AG20443 (cell line): ENCODE measurements around the gene MFAP2.
A peak's percentile ranks its signal among the peaks of the same experiment; 100 is the strongest.

Source experiments
- DNase-seq: peaks from one replicate; pipeline ENCODE4 v3.0.0; 2012; ENCODE audit warnings: low spot score, mixed read lengths

MFAP2 gene

GRCh38 chr1:17007121-17007520, 26.7 kb upstream of the MFAP2 start:
- DNase-seq = peak; percentile 9

- no peak for DNase-seq
Measured at GRCh38 chr1:17005365-17005740, 24.9 kb upstream of the MFAP2 start.

- peak; percentile 11 for DNase-seq
Measured at GRCh38 chr1:17004466-17005364, 24.3 kb upstream of the MFAP2 start.

DNA sequence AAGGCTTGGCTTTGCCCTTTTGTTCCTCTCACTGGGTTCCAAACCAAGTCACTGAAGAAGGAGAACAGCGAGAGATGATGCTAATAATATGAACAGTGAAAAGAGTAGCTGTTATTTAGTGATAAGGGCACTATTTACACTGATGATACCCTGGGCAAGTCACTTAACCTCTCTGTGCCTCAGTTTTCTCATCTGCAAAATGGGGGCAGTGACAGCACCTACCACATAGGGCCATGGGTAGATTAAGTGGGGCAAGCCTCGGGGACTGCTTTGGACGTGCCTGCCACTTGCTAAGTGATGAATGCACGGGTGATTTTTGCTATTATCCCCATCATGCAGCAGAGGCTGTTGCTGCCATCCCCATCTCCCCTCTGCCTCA, 22.1 kb upstream of the MFAP2 start:
- DNase-seq = no peak

- no peak for DNase-seq
Measured at GRCh38 chr1:17001760-17002523, 21.5 kb upstream of the MFAP2 start.

DNA sequence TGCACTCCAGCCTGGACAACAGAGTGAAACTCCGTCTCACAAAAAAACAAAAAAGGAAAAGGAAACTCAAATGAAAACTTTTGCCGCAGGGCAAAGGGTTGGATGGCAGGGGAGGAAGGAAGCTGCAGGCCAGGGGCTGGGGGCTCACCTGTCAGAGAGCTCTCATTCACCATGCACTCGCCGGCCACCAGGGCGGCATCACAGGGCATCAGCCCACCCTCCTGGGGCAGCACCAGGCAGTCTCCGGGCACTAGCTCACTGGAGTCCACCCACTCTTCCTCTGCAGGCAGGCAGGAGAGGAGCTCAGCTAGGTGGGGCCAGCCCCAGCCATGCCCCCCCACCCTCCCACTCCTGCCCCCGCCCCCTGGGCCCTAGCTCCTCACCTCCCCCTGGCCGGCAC, 19.4 kb upstream of the MFAP2 start:
- no peak for DNase-seq

DNA sequence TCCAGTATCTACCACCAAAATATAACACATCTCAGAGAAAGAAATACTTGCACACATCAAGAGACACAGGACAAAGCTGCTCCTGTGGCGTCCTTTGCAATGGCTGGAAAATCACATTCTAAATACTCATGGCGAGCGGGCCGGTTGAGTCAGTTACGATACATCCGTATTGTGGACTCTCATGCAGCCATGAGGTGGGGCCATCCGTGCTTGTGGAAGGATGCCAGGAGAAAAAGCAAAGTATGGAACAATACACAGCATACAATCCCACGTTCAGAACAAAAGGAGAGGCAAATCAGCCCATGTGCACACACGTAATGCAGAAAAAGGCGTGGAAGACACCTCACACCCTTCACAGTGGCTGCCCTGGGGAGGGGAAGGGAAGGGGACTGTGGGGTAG, 18.2 kb upstream of the MFAP2 start:
- DNase-seq = no peak

- no peak for DNase-seq
Measured at GRCh38 chr1:16996845-16997244, 16.4 kb upstream of the MFAP2 start.

DNA sequence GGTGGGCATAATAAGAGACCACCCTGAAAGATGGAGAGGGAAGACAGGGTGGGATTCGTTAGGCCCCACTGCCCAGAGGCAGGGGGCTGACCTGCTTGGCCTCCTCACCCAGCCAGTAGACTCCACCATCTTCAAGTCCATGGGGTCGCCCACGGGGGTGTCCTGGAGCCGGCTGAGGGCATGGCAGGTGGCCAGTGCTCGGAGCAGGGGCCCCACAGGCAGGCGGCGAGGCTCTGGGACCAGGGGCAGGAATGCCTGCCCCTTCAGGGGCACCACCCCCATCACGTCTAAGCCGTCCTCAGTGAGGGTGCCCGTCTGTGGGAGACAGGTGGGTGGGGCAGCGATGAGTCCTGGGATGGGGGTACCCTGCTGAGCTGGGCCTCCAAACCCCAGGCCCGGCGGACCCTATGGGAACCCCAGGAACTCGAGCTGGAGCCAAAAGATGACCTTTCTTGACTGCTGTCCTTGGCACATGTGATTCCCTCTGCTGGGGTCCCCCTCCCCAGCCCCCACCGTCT, 13.2 kb upstream of the MFAP2 start:
- no peak for DNase-seq

- no peak for DNase-seq
Measured at GRCh38 chr1:16992675-16993074, 12.3 kb upstream of the MFAP2 start.

DNA sequence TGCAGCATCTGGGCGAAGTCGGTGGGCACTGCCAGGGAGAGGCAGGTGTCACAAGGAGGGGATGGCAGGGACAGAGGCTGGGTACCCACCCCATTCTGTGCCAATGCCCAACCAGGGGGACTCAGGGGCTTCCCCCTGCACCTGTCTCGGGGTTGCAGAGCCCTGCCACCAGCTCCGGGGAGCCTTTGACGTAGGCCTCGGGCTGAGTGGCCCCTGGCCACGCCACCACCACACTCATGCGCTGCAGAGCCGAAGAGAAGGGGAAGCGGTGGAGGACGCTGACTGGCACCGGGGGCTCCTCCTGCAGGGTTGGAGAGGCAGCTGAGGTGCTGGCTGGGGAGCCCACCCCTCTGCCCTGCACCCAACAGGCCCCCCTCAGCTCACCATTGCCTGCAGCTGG, 11.7 kb upstream of the MFAP2 start:
- no peak for DNase-seq

DNA sequence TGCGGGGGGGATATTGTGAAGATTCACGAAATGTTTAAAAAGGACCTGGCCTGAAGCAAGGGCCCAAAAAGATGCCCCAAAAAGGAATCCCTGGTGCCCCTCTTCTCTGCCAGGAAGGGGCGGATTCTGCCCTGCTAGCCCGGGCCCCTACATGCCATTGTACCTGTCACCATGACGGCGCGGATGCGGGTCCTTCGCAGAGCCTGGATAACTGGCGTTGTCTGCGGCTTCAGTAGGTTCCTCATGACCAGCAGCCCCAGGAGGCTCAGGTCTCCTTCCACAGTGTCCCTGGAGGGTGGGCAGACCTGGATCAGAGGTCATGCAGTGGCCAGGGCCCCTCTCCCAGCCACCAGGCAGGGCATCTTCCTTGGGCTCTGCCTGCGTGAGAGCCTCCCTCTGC, 11.2 kb upstream of the MFAP2 start:
- DNase-seq = no peak

DNA sequence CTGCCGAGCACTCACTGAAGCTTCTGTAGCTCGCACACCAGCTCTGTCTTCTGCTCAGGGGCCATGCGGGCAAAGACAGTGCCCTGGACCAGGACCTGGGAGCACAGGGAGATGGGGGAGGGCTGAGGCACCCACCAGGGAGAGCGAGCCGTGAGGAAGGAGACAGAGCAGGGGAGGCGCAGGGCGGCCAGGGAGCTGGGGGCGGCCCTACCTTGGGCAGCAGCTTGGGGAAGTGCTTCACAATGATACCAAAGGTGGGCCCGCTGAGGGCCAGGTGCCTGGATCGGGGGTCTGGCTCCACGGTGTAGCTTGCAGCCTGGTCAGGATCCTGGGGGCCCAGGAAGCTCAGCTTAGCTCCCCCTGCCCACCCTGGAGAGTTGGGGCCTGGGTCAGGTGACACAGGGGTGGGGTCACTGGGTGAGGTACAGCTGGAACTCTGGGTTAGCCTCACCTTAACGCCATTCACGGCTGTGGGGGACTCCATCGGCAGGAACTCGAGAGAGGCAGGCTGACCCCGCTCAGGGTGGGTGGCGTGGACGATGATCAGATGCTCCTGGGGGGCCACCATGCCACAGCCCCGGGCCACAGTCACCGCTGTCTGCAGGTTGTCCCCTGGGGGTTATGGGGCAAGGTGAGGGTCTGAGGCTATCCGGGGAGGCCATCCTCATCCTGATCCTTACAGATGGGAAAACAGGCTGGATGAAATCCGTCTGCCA, 9.4 kb upstream of the MFAP2 start:
- DNase-seq = no peak

DNA sequence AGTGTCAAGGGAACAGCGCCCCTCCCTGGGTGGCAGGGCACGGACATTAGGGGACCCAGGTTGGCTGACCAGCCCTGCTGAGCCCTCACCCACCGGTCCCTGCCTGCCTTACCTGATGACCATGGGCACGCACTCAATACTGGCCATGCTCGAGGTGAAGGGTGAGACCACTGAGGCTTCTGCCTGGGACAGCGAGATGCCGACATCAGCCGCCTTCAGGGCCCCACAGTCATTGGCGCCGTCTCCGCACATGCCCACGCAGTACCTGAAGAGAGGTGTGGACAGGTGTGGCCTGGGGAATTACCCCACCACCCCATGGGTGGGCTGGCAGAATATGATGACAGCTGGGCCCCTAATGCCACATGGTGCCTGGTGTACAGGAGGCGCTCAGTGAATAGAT, 7.8 kb upstream of the MFAP2 start:
- DNase-seq = no peak

- DNase-seq = peak; percentile 49
Measured at GRCh38 chr1:16986962-16987361, 6.5 kb upstream of the MFAP2 start.

DNA sequence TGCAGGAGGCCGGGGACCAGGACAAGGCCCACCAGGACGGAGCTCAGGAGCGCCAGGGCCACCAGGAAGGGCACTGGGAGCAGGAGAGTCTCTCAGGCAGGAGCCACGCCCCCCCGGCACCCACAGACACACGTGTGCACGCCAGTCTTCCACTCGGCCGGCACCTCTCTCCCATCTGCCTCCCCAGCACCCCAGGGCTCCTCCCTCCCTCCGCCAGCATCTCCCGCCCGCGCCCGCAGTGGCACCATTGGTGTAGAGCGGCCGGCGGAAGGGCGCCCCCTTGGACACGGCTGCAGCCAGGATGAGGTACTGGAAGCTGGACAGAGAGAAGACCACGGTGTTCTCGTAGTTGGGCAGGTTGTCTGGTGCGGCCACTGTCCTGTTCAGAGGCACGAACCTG, 6.1 kb upstream of the MFAP2 start:
- no peak for DNase-seq

DNA sequence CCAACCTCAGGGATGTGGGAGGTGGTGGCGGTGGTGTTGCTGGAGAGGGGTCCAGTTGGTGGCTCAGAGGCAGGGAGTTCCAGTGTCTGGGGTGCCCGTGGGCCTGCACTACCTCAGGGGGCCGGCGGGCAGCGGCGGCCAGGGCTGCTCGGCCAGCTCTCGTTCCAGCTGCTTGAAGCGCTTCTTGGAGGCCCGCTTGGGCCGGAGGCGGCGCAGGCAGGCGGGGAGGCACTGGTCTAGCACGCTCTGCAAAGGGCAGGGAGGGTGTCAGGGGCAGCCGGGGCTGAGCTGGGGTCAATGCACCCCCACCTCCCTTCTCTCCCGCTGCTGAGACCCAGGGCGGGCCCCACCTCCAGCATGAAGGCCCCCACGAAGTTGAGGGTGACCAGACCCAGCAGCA, 5.7 kb upstream of the MFAP2 start:
- no peak for DNase-seq

GRCh38 chr1:16984717-16985116, 4.3 kb upstream of the MFAP2 start:
- peak; percentile 85 for DNase-seq

DNA sequence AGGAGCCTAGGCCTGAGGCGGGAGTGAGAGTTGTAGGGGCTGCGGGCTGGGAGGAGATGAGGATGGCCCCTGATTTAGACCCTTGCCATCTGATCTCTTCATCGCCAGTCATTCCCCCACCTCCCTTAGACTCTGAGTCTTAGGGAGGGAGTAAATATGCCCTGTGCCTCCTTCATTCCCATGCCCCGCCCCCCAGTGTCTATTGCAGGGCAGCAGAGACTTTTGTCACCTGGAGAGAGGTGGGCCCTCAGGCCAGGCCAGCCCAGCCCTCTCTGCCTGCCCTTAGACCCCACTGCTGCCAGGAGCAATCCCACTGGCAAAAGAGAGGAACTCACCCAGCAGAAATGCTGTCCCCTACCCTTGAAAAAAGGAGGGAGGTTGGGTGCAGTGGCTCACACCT, 3.2 kb upstream of the MFAP2 start:
- DNase-seq = no peak

DNA sequence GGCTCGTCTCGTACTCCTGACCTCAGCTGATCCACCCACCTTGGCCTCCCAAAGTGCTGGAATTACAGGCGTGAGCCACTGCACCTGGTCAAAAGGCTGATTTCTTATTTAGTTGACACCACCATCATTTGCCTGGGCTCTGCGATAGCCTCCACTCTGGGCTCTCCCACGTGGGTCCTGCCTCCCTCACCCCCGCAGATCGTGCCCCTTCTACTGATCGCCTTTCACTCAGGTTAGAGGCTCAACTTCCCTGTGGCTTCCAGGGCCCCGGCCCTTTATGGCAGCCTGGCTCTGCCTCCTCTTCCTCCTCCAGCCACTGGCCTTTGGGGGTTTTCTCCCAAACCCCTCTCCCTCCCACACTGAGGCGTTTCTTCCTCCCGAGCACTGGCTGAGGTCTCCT, 2.5 kb upstream of the MFAP2 start:
- DNase-seq = no peak

DNA sequence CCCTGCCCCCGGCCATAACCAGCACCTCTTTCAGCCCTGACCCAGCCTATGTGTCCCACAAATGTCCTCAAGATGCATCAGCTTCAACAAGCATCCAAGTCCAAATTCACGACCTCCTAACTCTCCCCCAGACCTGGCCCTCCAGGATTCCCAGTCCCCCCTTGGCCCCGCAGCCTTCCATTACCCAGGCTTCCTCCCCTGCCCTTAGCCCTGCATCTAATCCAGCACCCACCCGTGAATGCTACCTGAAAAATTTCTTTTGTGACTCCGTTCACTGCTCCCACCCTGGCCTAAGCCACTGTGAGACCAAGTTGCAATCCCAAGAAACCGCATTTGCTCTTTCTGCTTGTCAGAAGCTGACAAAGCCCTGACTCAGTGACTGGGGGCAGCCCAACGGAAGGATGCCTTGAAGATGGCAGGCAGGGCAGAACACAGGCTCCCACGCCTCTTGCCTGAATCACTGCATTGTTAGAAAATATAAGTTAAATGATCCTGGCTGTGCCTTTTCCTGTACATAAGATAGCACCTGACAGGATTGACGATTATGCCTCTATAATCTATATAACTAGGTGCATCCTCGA, 939 bp upstream of the MFAP2 start:
- peak; percentile 83 for DNase-seq
